ENCODE results near the gene OSBPL5. TPM values are rescaled to one million over a fixed set of nuclear protein-coding genes. Genes with fewer than 3 reads are reported as not detected.

OSBPL5 gene
- total RNA-seq, 1 experiment from 2014 or later, result 16.1 TPM

DNA sequence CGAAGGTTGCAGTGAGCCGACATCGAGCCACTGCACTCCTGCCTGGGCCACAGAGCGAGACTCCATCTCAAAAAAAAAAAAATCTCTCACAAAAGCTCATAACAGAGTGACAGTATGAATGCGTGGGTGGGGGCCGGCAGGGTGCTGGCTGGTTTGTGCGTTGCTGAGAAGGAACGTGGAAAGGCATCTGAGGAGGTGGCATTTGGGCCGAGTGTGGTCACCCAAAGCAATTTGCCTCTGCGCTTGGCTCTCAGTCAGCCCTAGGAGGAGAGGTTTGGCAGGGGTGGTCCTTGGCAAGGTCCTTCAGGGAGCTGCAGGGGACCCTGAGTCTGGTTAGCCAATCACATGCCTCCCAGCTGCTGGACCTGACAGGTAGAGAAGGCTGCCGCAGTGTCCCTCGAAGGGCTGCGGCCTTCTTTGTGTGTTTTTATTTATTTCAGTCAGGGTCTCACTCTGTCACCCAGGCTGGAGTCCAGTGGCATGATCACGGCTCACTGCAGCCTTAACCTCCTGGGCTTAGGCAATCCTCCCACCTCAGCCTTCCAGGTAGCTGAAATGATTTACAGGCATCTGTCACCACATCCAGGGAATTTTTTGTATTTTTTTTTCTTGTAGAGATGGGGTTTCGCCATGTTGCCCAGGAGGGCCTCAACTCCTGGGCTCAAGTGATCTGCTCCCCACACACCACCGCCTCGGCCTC, 23.5 kb upstream of the OSBPL5 start:
- Mint-ChIP-seq H3K27ac (peak overlapping the region in 2 of 3 experiments; percentile 55 to 86; a peak in 5 of 7 replicates), H3K36me3 (ENCODE audit: insufficient read depth in 1 of 3, low read depth in 3 of 3) (no peaks in the 10 kb centered on the region; a peak in 1 of 7 replicates), H3K4me1 (peaks cover 40 to 50% of the 10 kb centered on the region in 2 experiments), H3K4me3 (peak overlapping the region; percentile 50 to 52; a peak in 4 of 5 replicates), H3K27me3 (ENCODE audit: low read depth) (peaks cover 13% of the 10 kb centered on the region), H3K9me3 (peaks cover 0 to 3% of the 10 kb centered on the region in 2 experiments; a peak in 2 of 5 replicates)
- H3K9ac ChIP-seq (ENCODE audit: extremely low read depth, insufficient read length, low read length), result no peak overlapping the region
- no peaks in the 10 kb centered on the region for H3K79me1 ChIP-seq (ENCODE audit: insufficient read depth, low read depth, low read length, poor library complexity, severe bottlenecking)
- H3K23ac ChIP-seq (ENCODE audit: insufficient read length, low read depth, low read length), result no peak overlapping the region
- no peak for TF ChIP-seq CTCF (conservative IDR thresholded peaks at IDR 0.05)
- H4K5ac ChIP-seq (ENCODE audit: insufficient read length, low read depth, low read length), result no peak overlapping the region
- H2AK5ac ChIP-seq (ENCODE audit: insufficient read length, low read length), result no peak overlapping the region
- no peak overlapping the region for H2AFZ ChIP-seq (ENCODE audit: low read length)
- H3K4ac ChIP-seq (ENCODE audit: low read depth, low read length), result no peak overlapping the region
- no peaks in the 10 kb centered on the region for H3K23me2 ChIP-seq (ENCODE audit: insufficient read length, low read depth, low read length, poor library complexity, severe bottlenecking)
- no peak overlapping the region for H3K14ac ChIP-seq (ENCODE audit: insufficient read depth, low read length)
- H3T11ph ChIP-seq (ENCODE audit: low read length), result no peak overlapping the region
- no peak overlapping the region for H3K56ac ChIP-seq (ENCODE audit: insufficient read length, low read depth, low read length)
- H2BK12ac ChIP-seq (ENCODE audit: insufficient read length, low read depth, low read length), result no peak overlapping the region
- peak overlapping the region; percentile 35 for H3K4me2 ChIP-seq (ENCODE audit: insufficient read depth, insufficient read length, low read length)
- H2BK15ac ChIP-seq (ENCODE audit: low read depth, low read length), result no peak overlapping the region
- no peaks in the 10 kb centered on the region for H3K9me3 ChIP-seq (ENCODE audit: control insufficient read depth, low read depth, low read length)
- no peak overlapping the region for H4K8ac ChIP-seq (replicated peaks; ENCODE audit: insufficient read length, low read depth, low read length)
- H3K4me1 ChIP-seq (ENCODE audit: insufficient read depth, low read length), result peaks cover 6% of the 10 kb centered on the region; the same call in 1 of the 2 replicates
- H3K18ac ChIP-seq (ENCODE audit: insufficient read length, low read depth, low read length), result no peak overlapping the region
- no peaks in the 10 kb centered on the region for H4K20me1 ChIP-seq (ENCODE audit: control insufficient read depth, insufficient read depth, insufficient read length)
- no CpG with 5 or more reads among the region's 17 CpGs for WGBS (ENCODE audit: extremely low coverage, insufficient read length, low lambda C conversion rate)
- no peak overlapping the region for H3K27ac ChIP-seq (ENCODE audit: insufficient read length, low read depth, low read length)
- H2BK5ac ChIP-seq (ENCODE audit: insufficient read length, low read length), result no peak overlapping the region
- H3K79me2 ChIP-seq (ENCODE audit: insufficient read depth, low read length), result no peaks in the 10 kb centered on the region
- no peaks in the 10 kb centered on the region for H3K27me3 ChIP-seq (ENCODE audit: insufficient read depth, low read length)
- H4K91ac ChIP-seq (ENCODE audit: insufficient read length, low read depth, low read length), result no peak overlapping the region
- no peak overlapping the region for H2BK20ac ChIP-seq (ENCODE audit: low read depth, low read length, poor library complexity, severe bottlenecking)
- peak; percentile 39 for DNase-seq
- no peak overlapping the region for H2BK120ac ChIP-seq (ENCODE audit: low read depth, low read length, poor library complexity, severe bottlenecking)
